Measurements from ENCODE around the gene ITGB7.

ITGB7 gene

DNA sequence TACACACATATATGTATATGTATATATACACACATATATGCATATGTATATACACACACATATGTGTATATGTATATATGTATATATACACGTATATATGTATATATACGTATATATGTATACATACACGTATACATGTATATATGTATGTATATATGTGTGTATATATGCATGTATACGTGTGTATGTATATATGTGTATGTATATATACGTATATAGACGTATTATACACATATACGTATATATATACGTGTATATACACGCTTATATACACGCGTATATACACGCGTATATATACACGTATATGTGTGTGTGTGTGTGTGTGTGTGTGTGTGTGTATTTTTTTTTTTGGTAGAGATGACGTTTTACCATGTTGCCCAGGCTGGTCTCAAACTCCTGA is 59.4 kb downstream of the ITGB7 start:
- no peak for DNase-seq (ENCODE audit: low read depth in 2 of 2)

DNA sequence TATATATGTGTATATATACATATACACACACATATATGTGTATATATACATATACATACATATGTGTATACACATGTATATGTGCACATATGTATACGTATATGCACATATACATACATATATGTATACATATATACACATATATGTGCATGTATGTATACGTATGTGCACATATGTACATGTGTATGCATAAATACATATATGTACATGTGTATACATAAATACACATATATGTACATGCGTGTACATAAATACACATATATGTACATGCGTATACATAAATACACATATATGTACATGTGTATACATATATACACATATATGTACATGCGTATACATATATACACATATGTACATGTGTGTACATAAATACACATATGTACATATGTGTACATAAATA is 59.9 kb downstream of the ITGB7 start:
- no peak for DNase-seq (ENCODE audit: low read depth in 2 of 2)

DNA sequence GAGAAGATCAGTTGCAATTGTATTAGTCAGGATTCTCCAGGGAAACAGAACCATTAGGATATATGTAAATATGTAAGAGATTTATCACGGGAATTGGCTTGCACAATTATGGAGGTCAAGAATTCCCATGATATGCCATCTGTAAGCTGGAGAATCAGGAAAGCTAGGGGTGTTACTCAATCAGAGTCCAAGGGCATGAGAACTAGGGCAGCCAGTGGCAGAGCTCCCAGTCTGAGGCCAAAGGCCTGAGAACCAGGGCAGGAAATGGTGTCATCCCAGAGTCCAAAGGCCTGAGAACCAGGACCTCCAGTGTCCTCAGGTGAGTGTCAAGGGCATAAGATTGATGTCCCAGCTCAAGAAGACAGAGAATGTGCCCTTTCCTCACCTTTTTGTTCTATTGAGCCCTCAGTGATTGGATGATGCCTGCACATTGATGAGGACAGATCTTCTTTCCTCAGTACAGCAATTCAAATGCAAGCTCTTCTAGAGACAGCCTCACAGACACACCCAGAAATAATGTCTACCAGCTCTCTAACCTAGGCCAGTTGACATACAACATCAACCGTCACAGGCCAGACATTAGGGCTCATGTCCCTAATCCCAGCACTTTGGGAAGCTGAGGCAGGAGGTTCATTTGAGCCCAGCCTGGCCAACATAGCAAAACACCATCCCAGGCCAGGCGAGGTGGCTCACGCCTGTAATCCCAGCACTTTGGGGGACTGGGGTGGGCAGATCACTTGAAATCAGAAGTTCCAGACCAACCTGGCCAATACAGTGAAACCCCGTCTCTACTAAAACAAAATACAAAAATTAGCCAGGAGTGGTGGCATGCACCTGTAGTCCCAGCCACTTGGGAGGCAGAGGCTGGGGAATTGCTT is 61.4 kb downstream of the ITGB7 start:
- DNase-seq (ENCODE audit: low read depth in 2 of 2) = no peak

DNA sequence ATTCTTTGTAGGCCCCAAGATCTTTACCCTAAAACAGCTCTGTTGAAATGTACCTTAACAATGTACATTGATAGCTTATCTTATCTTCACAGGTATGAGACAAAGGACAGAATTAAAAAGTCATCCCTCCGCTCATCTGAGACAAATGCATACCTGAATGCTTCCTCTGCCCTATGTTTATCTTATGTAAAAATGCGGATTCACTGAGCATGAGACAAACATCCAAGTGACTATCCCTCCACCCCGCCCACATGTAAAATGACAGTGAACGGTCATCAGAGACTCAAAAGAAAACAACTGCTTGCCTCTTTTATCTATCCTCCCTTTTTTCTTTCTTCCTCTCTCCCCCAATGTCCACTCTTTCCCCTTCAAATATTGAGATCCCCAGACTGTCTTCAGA is 63.7 kb downstream of the ITGB7 start:
- DNase-seq (ENCODE audit: low read depth in 2 of 2) = no peak
